ENCODE measurements around the gene SUSD3. TPM values are rescaled to one million over a fixed set of nuclear protein-coding genes. Genes with fewer than 3 reads are reported as not detected.
A peak's percentile ranks its signal among the peaks of the same experiment; 100 is the strongest.
"Not testable (repeated sequence)": the region's sequence is repeated elsewhere in the genome, so short reads cannot be mapped to it uniquely, and the experiment has no call there.

SUSD3 gene
- not detected in 2 replicates for total RNA-seq

GRCh38 chr9:93058355-93059010, at the start of gene SUSD3:
SUSD3 (plus strand) TSS chr9:93058701; CDS start chr9:93058743, 42 bp downstream.
- DNase-seq (ENCODE audit: low read depth in 2 of 2) = peak in 1 of 2 donors; percentile 32

- DNase-seq (ENCODE audit: low read depth in 2 of 2) = no peak
These were observed 49.0 kb upstream of the SUSD3 start for GRCh38 chr9:93009337-93010015.

- no peak for DNase-seq (ENCODE audit: low read depth in 2 of 2)
These were observed 48.4 kb upstream of the SUSD3 start for GRCh38 chr9:93010056-93010455.

GRCh38 chr9:93010704-93011103, 47.8 kb upstream of the SUSD3 start:
- DNase-seq (ENCODE audit: low read depth in 2 of 2) = no peak

GRCh38 chr9:93011114-93011513, 47.4 kb upstream of the SUSD3 start:
- no peak for DNase-seq (ENCODE audit: low read depth in 2 of 2)

- no peak for DNase-seq (ENCODE audit: low read depth in 2 of 2)
These were observed 45.3 kb upstream of the SUSD3 start for GRCh38 chr9:93012963-93013855.

- no peak for DNase-seq (ENCODE audit: low read depth in 2 of 2)
These were observed 44.5 kb upstream of the SUSD3 start for GRCh38 chr9:93013856-93014582.

GRCh38 chr9:93015190-93015589, 43.3 kb upstream of the SUSD3 start:
- DNase-seq (ENCODE audit: low read depth in 2 of 2) = not testable (repeated sequence)

GRCh38 chr9:93017621-93018020, 40.9 kb upstream of the SUSD3 start:
- no peak for DNase-seq (ENCODE audit: low read depth in 2 of 2)

GRCh38 chr9:93020151-93020550, 38.4 kb upstream of the SUSD3 start:
- no peak for DNase-seq (ENCODE audit: low read depth in 2 of 2)

GRCh38 chr9:93020771-93021670, 37.5 kb upstream of the SUSD3 start:
- no peak for DNase-seq (ENCODE audit: low read depth in 2 of 2)

- DNase-seq (ENCODE audit: low read depth in 2 of 2) = no peak
These were observed 36.4 kb upstream of the SUSD3 start for GRCh38 chr9:93022066-93022465.

- no peak for DNase-seq (ENCODE audit: low read depth in 2 of 2)
These were observed 35.6 kb upstream of the SUSD3 start for GRCh38 chr9:93022721-93023520.

- no peak for DNase-seq (ENCODE audit: low read depth in 2 of 2)
These were observed 35.0 kb upstream of the SUSD3 start for GRCh38 chr9:93023521-93023815.

GRCh38 chr9:93024646-93024910, 33.9 kb upstream of the SUSD3 start:
- no peak for DNase-seq (ENCODE audit: low read depth in 2 of 2)

- no peak for DNase-seq (ENCODE audit: low read depth in 2 of 2)
These were observed 33.4 kb upstream of the SUSD3 start for GRCh38 chr9:93024986-93025630.

GRCh38 chr9:93025736-93026135, 32.8 kb upstream of the SUSD3 start:
- no peak for DNase-seq (ENCODE audit: low read depth in 2 of 2)

- no peak for DNase-seq (ENCODE audit: low read depth in 2 of 2)
These were observed 31.9 kb upstream of the SUSD3 start for GRCh38 chr9:93026640-93027039.

- no peak for DNase-seq (ENCODE audit: low read depth in 2 of 2)
These were observed 30.8 kb upstream of the SUSD3 start for GRCh38 chr9:93027750-93028149.
